H9 (cell line): ENCODE results near the gene SARS1. TPM values are rescaled to one million over a fixed set of nuclear protein-coding genes. Genes with fewer than 3 reads are reported as not detected.

Source experiments
- DNase-seq: peaks from one replicate; pipeline ENCODE4 v3.0.0-alpha.2; 2017
- H2AFZ ChIP-seq: one replicate; pipeline ENCODE4 v1.6.1; 2013; ENCODE audit warnings: mild to moderate bottlenecking, low read length, control low read depth, moderate library complexity
- H2AK5ac ChIP-seq: 2 replicates; pipeline ENCODE4 v1.6.1; 2013; ENCODE audit warnings: low read length, control low read depth, mixed read lengths; ENCODE audit not compliant: insufficient read length
- H2BK120ac ChIP-seq: one replicate; pipeline ENCODE4 v1.6.1; 2013; ENCODE audit warnings: low read depth, mild to moderate bottlenecking, low read length, control low read depth, inconsistent platforms; ENCODE audit not compliant: poor library complexity, severe bottlenecking
- H2BK12ac ChIP-seq: 2 replicates; pipeline ENCODE4 v1.6.1; 2013; ENCODE audit warnings: low read length, control low read depth, mixed read lengths, low read depth; ENCODE audit not compliant: insufficient read length
- H2BK15ac ChIP-seq: 2 replicates; pipeline ENCODE4 v1.6.1; 2013; ENCODE audit warnings: low read depth, low read length, control low read depth
- H2BK20ac ChIP-seq: one replicate; pipeline ENCODE4 v1.6.1; 2013; ENCODE audit warnings: low read depth, mild to moderate bottlenecking, low read length, control low read depth, inconsistent platforms; ENCODE audit not compliant: poor library complexity, severe bottlenecking
- H2BK5ac ChIP-seq: 2 replicates; pipeline ENCODE4 v1.6.1; 2013; ENCODE audit warnings: low read length, control low read depth, mixed read lengths; ENCODE audit not compliant: insufficient read length
- H3K14ac ChIP-seq: 2 replicates; pipeline ENCODE4 v1.6.1; 2013; ENCODE audit warnings: low read length, control low read depth; ENCODE audit not compliant: insufficient read depth
- H3K18ac ChIP-seq: 2 replicates; pipeline ENCODE4 v1.6.1; 2013; ENCODE audit warnings: low read depth, mild to moderate bottlenecking, mixed read lengths, low read length, control low read depth; ENCODE audit not compliant: insufficient read length
- H3K23ac ChIP-seq: 2 replicates; pipeline ENCODE4 v1.6.1; 2013; ENCODE audit warnings: low read length, control low read depth, mixed read lengths, low read depth; ENCODE audit not compliant: insufficient read length
- H3K23me2 ChIP-seq: 2 replicates; pipeline ENCODE4 v1.6.1; 2013; ENCODE audit warnings: low read depth, mild to moderate bottlenecking, mixed read lengths, low read length, control low read depth; ENCODE audit not compliant: insufficient read length, poor library complexity, severe bottlenecking
- H3K27ac ChIP-seq: 2 replicates; pipeline ENCODE4 v1.5.1; 2013; ENCODE audit warnings: low read length, control low read depth, mixed read lengths, low read depth; ENCODE audit not compliant: insufficient read length
- H3K27me3 ChIP-seq: 2 replicates; pipeline ENCODE4 v1.6.1; 2013; ENCODE audit warnings: low read length, control low read depth, inconsistent platforms; ENCODE audit not compliant: insufficient read depth
- H3K4ac ChIP-seq: 2 replicates; pipeline ENCODE4 v1.6.1; 2013; ENCODE audit warnings: low read depth, mild to moderate bottlenecking, control low read depth, inconsistent platforms, low read length, moderate library complexity
- H3K4me1 ChIP-seq: 2 replicates; pipeline ENCODE4 v1.6.1; 2013; ENCODE audit warnings: low read length, control low read depth, inconsistent platforms; ENCODE audit not compliant: insufficient read depth
- H3K4me2 ChIP-seq: 2 replicates; pipeline ENCODE4 v1.6.1; 2013; ENCODE audit warnings: low read length, control low read depth, mixed read lengths; ENCODE audit not compliant: insufficient read length, insufficient read depth
- H3K56ac ChIP-seq: 2 replicates; pipeline ENCODE4 v1.6.1; 2013; ENCODE audit warnings: low read depth, mild to moderate bottlenecking, mixed read lengths, low read length, control low read depth; ENCODE audit not compliant: insufficient read length
- H3K79me1 ChIP-seq: 2 replicates; pipeline ENCODE4 v1.6.1; 2013; ENCODE audit warnings: low read depth, mild to moderate bottlenecking, moderate library complexity, low read length, control low read depth, inconsistent platforms; ENCODE audit not compliant: insufficient read depth, poor library complexity, severe bottlenecking
- H3K79me2 ChIP-seq: 2 replicates; pipeline ENCODE4 v1.6.1; 2013; ENCODE audit warnings: low read length, control low read depth, inconsistent platforms; ENCODE audit not compliant: insufficient read depth
- H3K9ac ChIP-seq: 2 replicates; pipeline ENCODE4 v1.6.1; 2013; ENCODE audit warnings: low read length, control low read depth, mixed read lengths; ENCODE audit not compliant: insufficient read length; ENCODE audit errors: extremely low read depth
- H3K9me3 ChIP-seq: one replicate; pipeline ENCODE4 v1.6.1; 2013; ENCODE audit warnings: low read depth, low read length, inconsistent platforms; ENCODE audit not compliant: control insufficient read depth
- H3T11ph ChIP-seq: one replicate; pipeline ENCODE4 v1.6.1; 2013; ENCODE audit warnings: mild to moderate bottlenecking, low read length, control low read depth, inconsistent platforms
- H4K20me1 ChIP-seq: one replicate; pipeline ENCODE4 v1.6.1; 2013; ENCODE audit not compliant: control insufficient read depth, insufficient read length, insufficient read depth
- H4K5ac ChIP-seq: 2 replicates; pipeline ENCODE4 v1.6.1; 2013; ENCODE audit warnings: low read depth, mild to moderate bottlenecking, mixed read lengths, low read length, control low read depth; ENCODE audit not compliant: insufficient read length
- H4K8ac ChIP-seq: replicated peaks from 2 replicates; pipeline ENCODE4 v1.6.1; 2013; ENCODE audit warnings: low read length, control low read depth, mixed read lengths, low read depth; ENCODE audit not compliant: insufficient read length
- H4K91ac ChIP-seq: 2 replicates; pipeline ENCODE4 v1.6.1; 2013; ENCODE audit warnings: low read depth, mild to moderate bottlenecking, moderate library complexity, mixed read lengths, low read length, control low read depth; ENCODE audit not compliant: insufficient read length
- H3K27ac Mint-ChIP-seq, 3 experiments: 2 replicates in 2 of 3; 3 replicates in 1 of 3; pipeline ENCODE4 v1.8.0; 2020 to 2021; ENCODE audit warnings: mixed read lengths in 3 of 3, mild to moderate bottlenecking in 1 of 3, moderate library complexity in 1 of 3
- H3K27me3 Mint-ChIP-seq: 2 replicates; pipeline ENCODE4 v1.8.0; 2021; ENCODE audit warnings: low read depth, mild to moderate bottlenecking, moderate library complexity, mixed read lengths
- H3K36me3 Mint-ChIP-seq, 3 experiments: 2 replicates in 2 of 3; 3 replicates in 1 of 3; pipeline ENCODE4 v1.8.0; 2020 to 2021; ENCODE audit warnings: low read depth in 3 of 3, mixed read lengths in 3 of 3; ENCODE audit not compliant: insufficient read depth in 1 of 3
- H3K4me1 Mint-ChIP-seq, 2 experiments: 2 replicates each; pipeline ENCODE4 v1.8.0; 2020; ENCODE audit warnings: mixed read lengths in 2 of 2
- H3K4me3 Mint-ChIP-seq, 2 experiments: 2 replicates in 1 of 2; 3 replicates in 1 of 2; pipeline ENCODE4 v1.8.0; 2020 to 2021; ENCODE audit warnings: mild to moderate bottlenecking in 2 of 2, mixed read lengths in 2 of 2, moderate library complexity in 1 of 2
- H3K9me3 Mint-ChIP-seq, 2 experiments: 2 replicates in 1 of 2; 3 replicates in 1 of 2; pipeline ENCODE4 v1.8.0; 2020; ENCODE audit warnings: mild to moderate bottlenecking in 2 of 2, mixed read lengths in 2 of 2, moderate library complexity in 1 of 2
- CTCF ChIP-seq: fragments of 200-600 bp; sonication (generic); conservative IDR thresholded peaks from 3 replicates; pipeline ENCODE4 v1.8.0; 2021; ENCODE audit warnings: antibody characterized with exemption, mild to moderate bottlenecking
- WGBS: extraction: QIAGEN DNeasy Blood & Tissue Kit; methylation state at CpG from one replicate; pipeline ENCODE4 v1.1.7; 2013; ENCODE audit warnings: missing lambda C conversion rate, low lambda C conversion rate, mixed read lengths; ENCODE audit not compliant: insufficient read length; ENCODE audit errors: extremely low coverage; 5-methylcytosine and 5-hydroxymethylcytosine counted together
- total RNA-seq: library from RNA; stranded (reverse); gene quantifications from 2 replicates; pipeline ENCODE4 v1.2.1, GENCODE V29; 2021

The SARS1 gene
- total RNA-seq, 1 experiment from 2014 or later = 139 TPM

- H3K23me2 ChIP-seq = no peaks in the 10 kb centered on the region
- DNase-seq = no peak
- H3K14ac ChIP-seq = no peak overlapping the region
- H3K23ac ChIP-seq = no peak overlapping the region
- no peaks in the 10 kb centered on the region for H3K79me2 ChIP-seq
- WGBS = no CpG with 5 or more reads among the region's 9 CpGs
- H2AK5ac ChIP-seq = no peak overlapping the region
- Mint-ChIP-seq H3K4me1 (peaks cover 26 to 29% of the 10 kb centered on the region in 2 experiments), H3K36me3 (peaks cover 13 to 43% (median 33%) of the 10 kb centered on the region in 3 experiments), H3K27me3 (no peaks in the 10 kb centered on the region), H3K9me3 (no peaks in the 10 kb centered on the region), H3K27ac (peak overlapping the region; percentile 61 to 79 (median 78); a peak in 4 of 7 replicates), H3K4me3 (no peak overlapping the region)
- no peak overlapping the region for H3K9ac ChIP-seq
- no peak overlapping the region for H4K5ac ChIP-seq
- H4K91ac ChIP-seq = no peak overlapping the region
- H3K79me1 ChIP-seq = no peaks in the 10 kb centered on the region
- H4K20me1 ChIP-seq = no peaks in the 10 kb centered on the region
- no peak overlapping the region for H3K18ac ChIP-seq
- H3K4me2 ChIP-seq = no peak overlapping the region
- H3K9me3 ChIP-seq = no peaks in the 10 kb centered on the region
- no peak overlapping the region for H2AFZ ChIP-seq
- H2BK120ac ChIP-seq = no peak overlapping the region
- H2BK20ac ChIP-seq = no peak overlapping the region
- no peak overlapping the region for H3K4ac ChIP-seq
- H3T11ph ChIP-seq = no peak overlapping the region
- H4K8ac ChIP-seq = no peak overlapping the region
- no peaks in the 10 kb centered on the region for H3K27me3 ChIP-seq
- H3K4me1 ChIP-seq = no peaks in the 10 kb centered on the region; the same call in 1 of the 2 replicates
- no peak for TF ChIP-seq CTCF
- H2BK15ac ChIP-seq = no peak overlapping the region
- no peak overlapping the region for H3K27ac ChIP-seq
- no peak overlapping the region for H3K56ac ChIP-seq
- H2BK5ac ChIP-seq = no peak overlapping the region
- H2BK12ac ChIP-seq = no peak overlapping the region
These were observed 62.1 kb downstream of the SARS1 start for GRCh38 chr1:109275706-109276345.
